Retinal pigment epithelial cell (primary cell): ENCODE results near the gene SHROOM3.

Experiments used
- DNase-seq: peaks from one replicate; pipeline ENCODE4 v3.0.0-alpha.2; 2010; ENCODE audit warnings: low read depth
- H3K4me3 ChIP-seq: 2 replicates; pipeline ENCODE4 v1.5.1; 2011; ENCODE audit warnings: mild to moderate bottlenecking, low read length, control low read depth, moderate library complexity
- CTCF ChIP-seq: conservative IDR thresholded peaks from 2 replicates; pipeline ENCODE4 v1.5.1; 2011; ENCODE audit warnings: low read depth, low read length, control low read depth, inconsistent platforms

SHROOM3 gene

GRCh38 chr4:76679691-76680090, 244.7 kb downstream of the SHROOM3 start:
- TF ChIP-seq CTCF = no peak
- DNase-seq = no peak
- H3K4me3 ChIP-seq = no peak overlapping the region

GRCh38 chr4:76680952-76681351, 245.9 kb downstream of the SHROOM3 start:
- H3K4me3 ChIP-seq = no peak overlapping the region
- no peak for TF ChIP-seq CTCF
- DNase-seq = no peak

- H3K4me3 ChIP-seq = no peak overlapping the region
- no peak for TF ChIP-seq CTCF
- no peak for DNase-seq
Measured at GRCh38 chr4:76681996-76682395, 247.0 kb downstream of the SHROOM3 start.

GRCh38 chr4:76683144-76683543, 248.1 kb downstream of the SHROOM3 start:
- DNase-seq = no peak
- no peak for TF ChIP-seq CTCF
- no peak overlapping the region for H3K4me3 ChIP-seq

- no peak for DNase-seq
- no peak overlapping the region for H3K4me3 ChIP-seq
- TF ChIP-seq CTCF = no peak
Measured at GRCh38 chr4:76687746-76688448, 252.9 kb downstream of the SHROOM3 start.

- H3K4me3 ChIP-seq = peak overlapping the region; percentile 73
- DNase-seq = no peak
- TF ChIP-seq CTCF = no peak
Measured at GRCh38 chr4:76688619-76689144, 253.7 kb downstream of the SHROOM3 start.

- H3K4me3 ChIP-seq = peak overlapping the region; percentile 73
- no peak for TF ChIP-seq CTCF
- DNase-seq = no peak
Measured at GRCh38 chr4:76689145-76689817, 254.3 kb downstream of the SHROOM3 start.
